B cell (primary cell): ENCODE data around the gene ERC2. TPM values are rescaled to one million over a fixed set of nuclear protein-coding genes. Genes with fewer than 3 reads are reported as not detected.

Experiments used
- ATAC-seq: fragments of 200-7000 bp; cut with Tn5 transposase; one replicate; pipeline ENCODE4 v1.10.0; 2021; ENCODE audit warnings: low read depth, mild to moderate bottlenecking, moderate number of reproducible peaks, moderate library complexity
- CTCF ChIA-PET: fragments of 350-600 bp; sonication (Branson Sonifier 250); formaldehyde crosslinking; loops from one replicate; lab custom pipeline; 2021; ENCODE audit warnings: antibody characterized with exemption, inconsistent platforms; lab: Charles Lee
- POLR2A ChIA-PET: fragments of 350-600 bp; sonication (Branson Sonifier 250); formaldehyde crosslinking; loops from one replicate; lab custom pipeline; 2021; ENCODE audit warnings: antibody characterized with exemption; lab: Charles Lee
- DNase-seq: peaks from one replicate; pipeline ENCODE4 v3.0.0; 2013
- H2AFZ ChIP-seq: 2 replicates; pipeline ENCODE4 v1.6.1; 2012; ENCODE audit warnings: mild to moderate bottlenecking, low read depth, low read length; ENCODE audit not compliant: insufficient read depth, poor library complexity, severe bottlenecking
- H3K27ac ChIP-seq, 2 donors: 1 replicate in 1 of 2; 2 replicates in 1 of 2; pipeline ENCODE4 v1.5.1; 2012 to 2013; ENCODE audit warnings: low read length in 2 of 2, mild to moderate bottlenecking in 2 of 2, moderate library complexity in 1 of 2
- H3K27me3 ChIP-seq, 4 experiments: fragments of 200-600 bp in 1 of 4; sonication (generic) in 1 of 4; replicated peaks in 1 of 4; 1 replicate in 2 of 4; 2 replicates in 2 of 4; pipeline versions ENCODE4 v1.6.1 to v1.7.0; 2013 to 2016; ENCODE audit warnings: low read length in 3 of 4, mild to moderate bottlenecking in 2 of 4, mixed read lengths in 1 of 4, moderate library complexity in 1 of 4; ENCODE audit not compliant: insufficient read depth in 4 of 4, control insufficient read depth in 3 of 4; ENCODE audit errors: control extremely low read depth in 1 of 4
- H3K36me3 ChIP-seq, 2 experiments: replicated peaks in 1 of 2; 1 replicate in 1 of 2; 2 replicates in 1 of 2; pipeline versions ENCODE4 v1.6.1 to v1.7.1; 2013; ENCODE audit warnings: low read length in 1 of 2; ENCODE audit not compliant: insufficient read depth in 2 of 2, control insufficient read depth in 1 of 2; ENCODE audit errors: control extremely low read depth in 1 of 2, extremely low read depth in 1 of 2
- H3K4me1 ChIP-seq, 2 donors: fragments of 200-600 bp in 1 of 2; sonication (generic) in 1 of 2; 1 replicate in 1 of 2; 2 replicates in 1 of 2; pipeline versions ENCODE4 v1.5.1 to v1.6.1; 2013 to 2017; ENCODE audit warnings: low read length in 2 of 2; ENCODE audit not compliant: control insufficient read depth in 2 of 2, insufficient read depth in 2 of 2
- H3K4me2 ChIP-seq: replicated peaks from 2 replicates; pipeline ENCODE3; 2012; ENCODE audit warnings: mild to moderate bottlenecking, low read depth, low read length; ENCODE audit not compliant: poor library complexity, severe bottlenecking
- H3K4me3 ChIP-seq, 5 experiments: fragments of 200-600 bp in 1 of 5; sonication (generic) in 1 of 5; 1 replicate in 3 of 5; 2 replicates in 2 of 5; pipeline versions ENCODE4 v1.5.1 to v1.7.0; 2011 to 2016; ENCODE audit warnings: low read length in 4 of 5, mild to moderate bottlenecking in 4 of 5, low read depth in 2 of 5, control low read depth in 1 of 5, moderate library complexity in 1 of 5; ENCODE audit not compliant: insufficient read depth in 1 of 5; ENCODE audit errors: control extremely low read depth in 1 of 5, extremely low read depth in 1 of 5
- H3K79me2 ChIP-seq: fragments of 200-600 bp; sonication (generic); one replicate; pipeline ENCODE4 v1.6.0; 2016; ENCODE audit warnings: low read length; ENCODE audit not compliant: control insufficient read depth, insufficient read depth
- H3K9ac ChIP-seq: fragments of 200-600 bp; sonication (generic); 2 replicates; pipeline ENCODE4 v1.6.1; 2017; ENCODE audit warnings: mild to moderate bottlenecking, low read length, moderate library complexity
- H3K9me3 ChIP-seq, 3 donors: one replicate each; pipeline versions ENCODE4 v1.6.1 to v1.7.1; 2013; ENCODE audit warnings: low read length in 2 of 3; ENCODE audit not compliant: control insufficient read depth in 2 of 3, insufficient read depth in 1 of 3; ENCODE audit errors: control extremely low read depth in 1 of 3
- H4K20me1 ChIP-seq: 2 replicates; pipeline ENCODE4 v1.6.0; 2012; ENCODE audit warnings: mild to moderate bottlenecking, low read length; ENCODE audit not compliant: insufficient read depth, control insufficient read depth, poor library complexity, severe bottlenecking
- H3K27ac Mint-ChIP-seq: one replicate; pipeline ENCODE4 v1.8.0; 2021; ENCODE audit warnings: mixed read lengths
- H3K27me3 Mint-ChIP-seq: one replicate; pipeline ENCODE4 v1.8.0; 2021; ENCODE audit warnings: mixed read lengths
- H3K4me1 Mint-ChIP-seq: one replicate; pipeline ENCODE4 v1.8.0; 2021; ENCODE audit warnings: mixed read lengths
- H3K4me3 Mint-ChIP-seq: one replicate; pipeline ENCODE4 v1.8.0; 2021; ENCODE audit warnings: mixed read lengths
- H3K9me3 Mint-ChIP-seq: one replicate; pipeline ENCODE4 v1.8.0; 2022; ENCODE audit warnings: mixed read lengths; ENCODE audit not compliant: insufficient read depth
- CTCF ChIP-seq: fragments of 200-600 bp; IDR thresholded peaks from one replicate; pipeline ENCODE4 v1.8.0; 2022; ENCODE audit warnings: antibody characterized with exemption, mild to moderate bottlenecking
- EZH2 ChIP-seq: IDR thresholded peaks from 2 replicates; pipeline ENCODE4 v1.6.1; 2012; ENCODE audit warnings: borderline replicate concordance, low read depth, mild to moderate bottlenecking, moderate library complexity, low read length; ENCODE audit not compliant: insufficient read depth, poor library complexity, severe bottlenecking
- WGBS: methylation state at CpG from one replicate; pipeline ENCODE4 v1.1.5; 2013; ENCODE audit warnings: missing lambda C conversion rate; ENCODE audit not compliant: insufficient coverage; 5-methylcytosine and 5-hydroxymethylcytosine counted together
- intact Hi-C: fragments of 100-400 bp; cut with micrococcal nuclease; formaldehyde crosslinking; loops from one replicate; pipeline ENCODE4 v1.10.0; 2022
- polyA plus RNA-seq: library from polyadenylated mRNA; depleted of rRNA; stranded (reverse); fragments of >200 nt; gene quantifications from 2 replicates; pipeline ENCODE4 v1.2.3, GENCODE V29; 2012
- total RNA-seq, 2 donors: library from RNA; stranded (reverse); fragments of 120-200 nt in 1 of 2; gene quantifications; 1 replicate in 1 of 2; 2 replicates in 1 of 2; pipeline versions ENCODE4 v1.2.3 to v1.2.4, GENCODE V29; 2013 to 2022

The ERC2 gene
- total and polyA plus RNA-seq, 2 donors (not counting 1 experiment from before 2014, with no cell fraction given), result not detected

GRCh38 chr3:55704521-55704920 lies 763.7 kb downstream of the ERC2 start:
- no peak overlapping the region for H2AFZ ChIP-seq
- no peaks in the 10 kb centered on the region for H3K27me3 Mint-ChIP-seq
- H3K4me1 Mint-ChIP-seq, result no peaks in the 10 kb centered on the region
- H3K4me2 ChIP-seq, result no peak overlapping the region
- CTCF ChIA-PET, result no interaction called here
- ATAC-seq (no peak), DNase-seq (no peak)
- H3K9ac ChIP-seq, result no peak overlapping the region
- no peaks in the 10 kb centered on the region for H3K9me3 Mint-ChIP-seq
- no peak overlapping the region for H3K27ac ChIP-seq
- intact Hi-C loops, result no loop called here
- POLR2A ChIA-PET, result no interaction called here
- H3K4me3 ChIP-seq, result no peak overlapping the region
- no peaks in the 10 kb centered on the region for H4K20me1 ChIP-seq
- no peak for TF ChIP-seq EZH2
- TF ChIP-seq CTCF, result no peak
- H3K36me3 ChIP-seq, result no peaks in the 10 kb centered on the region
- H3K4me3 Mint-ChIP-seq, result no peak overlapping the region
- H3K27ac Mint-ChIP-seq, result no peak overlapping the region
- H3K9me3 ChIP-seq, result no peaks in the 10 kb centered on the region
- H3K4me1 ChIP-seq, result no peaks in the 10 kb centered on the region
- H3K79me2 ChIP-seq, result no peaks in the 10 kb centered on the region
- H3K27me3 ChIP-seq, result no peaks in the 10 kb centered on the region
- WGBS, result no CpG with 5 or more reads among the region's 1 CpG

GRCh38 chr3:55702822-55703221 lies 765.4 kb downstream of the ERC2 start:
- Histone ChIP-seq H2AFZ (no peak overlapping the region), H3K27ac (no peak overlapping the region), H3K4me2 (no peak overlapping the region), H3K9me3 (no peaks in the 10 kb centered on the region), H3K4me3 (no peak overlapping the region), H3K4me1 (no peaks in the 10 kb centered on the region), H3K36me3 (no peaks in the 10 kb centered on the region), H4K20me1 (no peaks in the 10 kb centered on the region), H3K9ac (no peak overlapping the region), H3K27me3 (no peaks in the 10 kb centered on the region), H3K79me2 (no peaks in the 10 kb centered on the region)
- 77% methylated on average over 6 of the region's 6 CpGs for WGBS
- TF ChIP-seq EZH2 (no peak), CTCF (no peak)
- intact Hi-C loops, result no loop called here
- no peak overlapping the region for H3K4me3 Mint-ChIP-seq
- DNase-seq (no peak), ATAC-seq (no peak)
- ChIA-PET POLR2A (no interaction called here), CTCF (no interaction called here)
- no peaks in the 10 kb centered on the region for H3K9me3 Mint-ChIP-seq
- no peaks in the 10 kb centered on the region for H3K27me3 Mint-ChIP-seq
- no peaks in the 10 kb centered on the region for H3K4me1 Mint-ChIP-seq
- no peak overlapping the region for H3K27ac Mint-ChIP-seq
